HepG2 (cell line): ENCODE results near the gene AFTPH. TPM values are rescaled to one million over a fixed set of nuclear protein-coding genes. Genes with fewer than 3 reads are reported as not detected.
A peak's percentile ranks its signal among the peaks of the same experiment; 100 is the strongest.

Experiments used
- DPF2 ChIP-seq: sonication (generic); formaldehyde crosslinking; IDR thresholded peaks from 2 replicates; pipeline ENCODE4 v1.4.0; 2020; ENCODE audit warnings: mild to moderate bottlenecking, low read depth, missing genetic modification reagents, borderline replicate concordance
- FOXO4 ChIP-seq: sonication (generic); formaldehyde crosslinking; conservative IDR thresholded peaks from 2 replicates; pipeline ENCODE4 v1.8.1; 2023; ENCODE audit warnings: missing genetic modification reagents
- GABPA ChIP-seq, 2 experiments: IDR thresholded peaks; 2 replicates each; pipeline ENCODE4 v1.6.1; 2011 to 2016; ENCODE audit warnings: low read depth in 2 of 2, low read length in 1 of 2, missing biosample characterization in 1 of 2, missing genetic modification characterization in 1 of 2
- HMGXB3 ChIP-seq: sonication (generic); formaldehyde crosslinking; IDR thresholded peaks from 2 replicates; pipeline ENCODE4 v1.4.0; 2020; ENCODE audit warnings: missing genetic modification reagents, borderline replicate concordance
- HNF1B ChIP-seq: sonication (generic); formaldehyde crosslinking; IDR thresholded peaks from 2 replicates; pipeline ENCODE4 v1.5.1; 2020; ENCODE audit warnings: mild to moderate bottlenecking, moderate library complexity, missing genetic modification reagents
- KDM5A ChIP-seq: fragments of 200-600 bp; sonication (generic); IDR thresholded peaks from 2 replicates; pipeline ENCODE4 v1.7.0; 2018; ENCODE audit warnings: antibody characterized with exemption, mild to moderate bottlenecking, low read length, borderline replicate concordance
- KMT2B ChIP-seq: IDR thresholded peaks from 2 replicates; pipeline ENCODE4 v1.6.1; 2016; ENCODE audit warnings: missing genetic modification reagents, missing compliant biosample characterization
- MTA3 ChIP-seq: sonication (generic); formaldehyde crosslinking; IDR thresholded peaks from 2 replicates; pipeline ENCODE4 v1.4.0; 2020; ENCODE audit warnings: missing genetic modification reagents
- POLR2G ChIP-seq: fragments of 200-400 bp; formaldehyde crosslinking; IDR thresholded peaks from 2 replicates; pipeline ENCODE4 v1.6.1; 2018; ENCODE audit warnings: mild to moderate bottlenecking, low read depth, low read length, moderate library complexity
- SATB2 ChIP-seq: sonication (generic); formaldehyde crosslinking; IDR thresholded peaks from 2 replicates; pipeline ENCODE4 v1.5.0; 2020; ENCODE audit warnings: missing genetic modification reagents
- TAF15 ChIP-seq: fragments of 200-400 bp; formaldehyde crosslinking; IDR thresholded peaks from one replicate; pipeline ENCODE4 v1.6.1; 2018; ENCODE audit warnings: mild to moderate bottlenecking, low read depth, low read length; ENCODE audit not compliant: poor library complexity, severe bottlenecking
- THAP8 ChIP-seq: sonication (generic); formaldehyde crosslinking; IDR thresholded peaks from 2 replicates; pipeline ENCODE4 v1.5.1; 2020; ENCODE audit warnings: missing genetic modification reagents, mild to moderate bottlenecking, borderline replicate concordance
- U2AF1 ChIP-seq: fragments of 200-400 bp; formaldehyde crosslinking; optimal IDR thresholded peaks from 2 replicates; pipeline ENCODE3; 2017; ENCODE audit warnings: mild to moderate bottlenecking, low read depth, low read length
- ZNF3 ChIP-seq: IDR thresholded peaks from 2 replicates; pipeline ENCODE4 v1.7.0; 2017; ENCODE audit warnings: inconsistent platforms
- polyA plus RNA-seq, 8 experiments: library from polyadenylated mRNA; depleted of rRNA in 3 of 8; stranded (reverse) in 7 of 8; unstranded in 1 of 8; fragments of >200 nt; fragmentation: Illumina TruSeq in 4 of 8; extraction: Trizol in 4 of 8; gene quantifications; 2 replicates each; pipeline versions ENCODE4 v1.2.1 to v1.2.3, GENCODE V29; 2011 to 2016; ENCODE audit warnings: low read depth in 4 of 8, missing spikeins in 1 of 8, mixed read lengths in 1 of 8; ENCODE audit not compliant: insufficient read depth in 1 of 8
- total RNA-seq, 5 experiments: library from RNA; depleted of rRNA; stranded (reverse); fragments of >200 nt; fragmentation: Illumina TruSeq; extraction: Trizol; gene quantifications; 2 replicates each; pipeline ENCODE4 v1.2.3, GENCODE V29; 2016; ENCODE audit warnings: low read depth in 1 of 5
- TF ChIP-seq, protein P1 (sequence below): sonication (generic); formaldehyde crosslinking; IDR thresholded peaks from 2 replicates; pipeline ENCODE4 v1.4.0; 2020; ENCODE audit warnings: missing genetic modification reagents, mild to moderate bottlenecking, borderline replicate concordance
- TF ChIP-seq, protein P2 (sequence below): sonication (generic); formaldehyde crosslinking; IDR thresholded peaks from 2 replicates; pipeline ENCODE4 v1.5.1; 2020; ENCODE audit warnings: mild to moderate bottlenecking, missing genetic modification reagents, borderline replicate concordance

Gene AFTPH
- total and polyA plus RNA-seq, 2 of the 13 experiments (the other 11 are each of a cell fraction or from before 2014, with no cell fraction given): 27.5 to 36.8 TPM

- TF ChIP-seq, protein P1, sequence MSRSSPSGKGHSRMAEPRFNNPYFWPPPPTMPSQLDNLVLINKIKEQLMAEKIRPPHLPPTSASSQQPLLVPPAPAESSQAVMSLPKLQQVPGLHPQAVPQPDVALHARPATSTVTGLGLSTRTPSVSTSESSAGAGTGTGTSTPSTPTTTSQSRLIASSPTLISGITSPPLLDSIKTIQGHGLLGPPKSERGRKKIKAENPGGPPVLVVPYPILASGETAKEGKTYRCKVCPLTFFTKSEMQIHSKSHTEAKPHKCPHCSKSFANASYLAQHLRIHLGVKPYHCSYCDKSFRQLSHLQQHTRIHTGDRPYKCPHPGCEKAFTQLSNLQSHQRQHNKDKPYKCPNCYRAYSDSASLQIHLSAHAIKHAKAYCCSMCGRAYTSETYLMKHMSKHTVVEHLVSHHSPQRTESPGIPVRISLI: no peak; the same call in 1 of the 2 replicates
- no peak for TF ChIP-seq FOXO4
- no peak for TF ChIP-seq THAP8 (CRISPR knock-in tag)
- no peak for TF ChIP-seq SATB2 (CRISPR knock-in tag)
- peak; percentile 90; the same call in 1 of the 2 replicates for TF ChIP-seq HMGXB3
- TF ChIP-seq GABPA (IDR thresholded peaks at IDR 0.05; ENCODE audit: low read depth, low read length): peak; percentile 86
- TF ChIP-seq GABPA (CRISPR knock-in tag; IDR thresholded peaks at IDR 0.05; ENCODE audit: low read depth): peak; percentile 97
- TF ChIP-seq, protein P2, sequence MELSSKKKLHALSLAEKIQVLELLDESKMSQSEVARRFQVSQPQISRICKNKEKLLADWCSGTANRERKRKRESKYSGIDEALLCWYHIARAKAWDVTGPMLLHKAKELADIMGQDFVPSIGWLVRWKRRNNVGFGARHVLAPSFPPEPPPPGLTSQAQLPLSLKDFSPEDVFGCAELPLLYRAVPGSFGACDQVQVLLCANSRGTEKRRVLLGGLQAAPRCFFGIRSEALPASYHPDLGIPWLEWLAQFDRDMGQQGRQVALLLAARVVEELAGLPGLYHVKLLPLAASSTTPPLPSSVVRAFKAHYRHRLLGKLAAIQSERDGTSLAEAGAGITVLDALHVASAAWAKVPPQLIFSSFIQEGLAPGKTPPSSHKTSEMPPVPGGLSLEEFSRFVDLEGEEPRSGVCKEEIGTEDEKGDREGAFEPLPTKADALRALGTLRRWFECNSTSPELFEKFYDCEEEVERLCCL: peak; percentile 80; the same call in 1 of the 2 replicates
- TF ChIP-seq DPF2 (CRISPR knock-in tag): no peak
- TF ChIP-seq POLR2G: peak; percentile 85
- TF ChIP-seq ZNF3 (CRISPR knock-in tag): no peak
- TF ChIP-seq TAF15: peak; percentile 80
- TF ChIP-seq U2AF1: no peak
- TF ChIP-seq KMT2B (CRISPR knock-in tag): peak; percentile 98
- TF ChIP-seq HNF1B (CRISPR knock-in tag): peak; percentile 78
- TF ChIP-seq KDM5A: no peak
- no peak for TF ChIP-seq MTA3
These were observed at the start of gene AFTPH (continued) for GRCh38 chr2:64523666-64524603.
